OCI-M2 (cell line): ENCODE measurements around the gene TPI1.

ENCODE experiments used
- DNase-seq: peaks from one replicate; lab custom pipeline; 2025; ENCODE audit not compliant: unreplicated experiment; lab: John Stamatoyannopoulos, UW

Gene TPI1

DNA sequence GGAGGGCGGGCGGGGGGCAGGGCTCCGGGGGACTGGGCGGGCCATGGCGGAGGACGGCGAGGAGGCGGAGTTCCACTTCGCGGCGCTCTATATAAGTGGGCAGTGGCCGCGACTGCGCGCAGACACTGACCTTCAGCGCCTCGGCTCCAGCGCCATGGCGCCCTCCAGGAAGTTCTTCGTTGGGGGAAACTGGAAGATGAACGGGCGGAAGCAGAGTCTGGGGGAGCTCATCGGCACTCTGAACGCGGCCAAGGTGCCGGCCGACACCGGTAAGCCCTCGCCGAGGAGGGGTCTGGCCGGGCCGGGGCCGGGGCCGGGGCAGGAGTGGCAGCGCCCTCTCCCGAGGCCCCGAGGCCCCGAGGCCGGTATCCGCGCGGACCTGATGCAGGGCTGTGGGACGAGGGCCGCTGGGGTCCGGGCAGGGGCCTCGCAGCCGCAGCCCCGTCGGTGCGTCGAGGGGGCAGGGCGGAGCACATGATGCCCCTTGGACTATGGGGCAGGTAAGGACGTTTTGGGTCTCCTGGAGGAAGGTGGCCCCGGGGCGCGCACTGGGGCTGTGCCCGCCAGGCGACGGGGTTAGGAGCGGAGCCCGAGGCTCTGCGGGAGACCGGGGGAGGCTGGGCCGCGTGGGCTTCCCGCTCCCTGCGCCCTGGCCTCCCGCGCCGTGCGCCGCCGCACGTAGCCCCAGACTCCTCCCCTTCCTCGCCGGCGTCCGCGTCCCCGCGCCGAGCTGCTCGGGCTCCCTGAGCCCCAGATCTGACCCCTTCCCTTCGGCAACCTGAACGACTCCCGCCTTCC is at the start of gene TPI1:
Gene TPI1 (plus strand): TSS at position 119 of the 798 bp plus-strand sequence. CDS start 36 bp downstream, at position 155.
- DNase-seq, result peak; percentile 37

DNA sequence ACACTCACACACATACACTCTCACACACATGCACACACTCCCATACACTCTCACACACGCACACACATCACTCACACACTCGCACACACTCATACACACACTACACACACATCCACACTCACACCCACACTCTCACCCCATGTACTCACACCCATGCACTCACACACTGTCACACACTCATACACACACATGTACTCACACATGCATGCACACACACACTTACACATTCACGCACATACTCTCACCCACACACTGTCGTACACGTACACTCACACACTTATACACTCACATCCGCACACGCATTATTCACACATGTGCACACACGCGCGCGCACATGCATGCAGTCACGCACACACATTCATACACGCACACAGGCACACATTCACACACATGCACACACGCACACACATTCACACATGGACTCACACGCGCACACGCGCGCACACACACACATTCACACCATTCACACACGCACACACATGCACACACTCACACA is 49.6 kb upstream of the TPI1 start:
- no peak for DNase-seq

DNA sequence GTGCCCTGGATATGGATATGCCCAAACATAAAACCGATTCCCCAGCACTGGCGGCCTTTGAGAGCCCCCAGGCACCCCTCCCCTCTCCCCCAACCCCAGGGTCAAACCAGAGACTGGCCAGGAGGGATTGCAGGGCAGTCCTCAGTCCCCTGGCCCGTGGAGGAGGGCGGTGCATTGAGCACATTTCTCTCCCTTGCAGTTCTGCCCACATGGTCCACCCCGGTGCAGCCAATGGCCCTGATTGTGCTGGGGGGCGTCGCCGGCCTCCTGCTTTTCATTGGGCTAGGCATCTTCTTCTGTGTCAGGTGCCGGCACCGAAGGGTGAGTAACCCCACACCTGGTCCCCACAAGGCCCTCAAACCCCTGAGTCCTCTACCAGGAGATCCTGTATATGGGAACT is 49.1 kb upstream of the TPI1 start:
- no peak for DNase-seq

DNA sequence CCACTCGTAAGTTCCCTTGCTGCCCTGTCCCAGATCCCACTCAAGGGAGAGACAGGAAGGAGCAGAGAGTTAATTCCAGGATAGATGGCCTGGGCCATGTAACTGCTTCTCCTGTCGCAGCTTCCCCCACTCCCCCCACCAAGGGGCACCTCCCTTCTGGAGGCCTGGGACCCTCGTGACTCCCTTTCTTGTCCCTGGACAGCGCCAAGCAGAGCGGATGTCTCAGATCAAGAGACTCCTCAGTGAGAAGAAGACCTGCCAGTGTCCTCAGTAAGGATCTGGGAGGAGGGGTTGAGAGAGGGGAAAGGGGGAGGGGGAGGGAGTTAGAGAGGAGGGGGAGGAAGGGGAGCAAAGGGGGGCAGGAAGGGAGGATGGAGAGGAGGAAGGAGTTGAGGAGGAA is 48.7 kb upstream of the TPI1 start:
- DNase-seq, result no peak

DNA sequence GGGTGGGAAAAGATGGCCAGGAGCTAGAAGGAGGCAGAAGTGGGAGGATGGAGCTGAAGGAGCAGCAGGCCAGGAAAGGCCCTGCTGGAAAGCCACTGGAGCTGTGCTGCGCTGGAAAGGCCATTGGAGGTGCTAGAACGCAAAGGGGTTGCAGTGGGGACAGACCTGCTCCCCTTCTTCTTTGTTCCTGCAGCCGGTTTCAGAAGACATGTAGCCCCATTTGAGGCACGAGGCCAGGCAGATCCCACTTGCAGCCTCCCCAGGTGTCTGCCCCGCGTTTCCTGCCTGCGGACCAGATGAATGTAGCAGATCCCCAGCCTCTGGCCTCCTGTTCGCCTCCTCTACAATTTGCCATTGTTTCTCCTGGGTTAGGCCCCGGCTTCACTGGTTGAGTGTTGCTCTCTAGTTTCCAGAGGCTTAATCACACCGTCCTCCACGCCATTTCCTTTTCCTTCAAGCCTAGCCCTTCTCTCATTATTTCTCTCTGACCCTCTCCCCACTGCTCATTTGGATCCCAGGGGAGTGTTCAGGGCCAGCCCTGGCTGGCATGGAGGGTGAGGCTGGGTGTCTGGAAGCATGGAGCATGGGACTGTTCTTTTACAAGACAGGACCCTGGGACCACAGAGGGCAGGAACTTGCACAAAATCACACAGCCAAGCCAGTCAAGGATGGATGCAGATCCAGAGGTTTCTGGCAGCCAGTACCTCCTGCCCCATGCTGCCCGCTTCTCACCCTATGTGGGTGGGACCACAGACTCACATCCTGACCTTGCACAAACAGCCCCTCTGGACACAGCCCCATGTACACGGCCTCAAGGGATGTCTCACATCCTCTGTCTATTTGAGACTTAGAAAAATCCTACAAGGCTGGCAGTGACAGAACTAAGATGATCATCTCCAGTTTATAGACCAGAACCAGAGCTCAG is 48.0 kb upstream of the TPI1 start:
- no peak for DNase-seq

DNA sequence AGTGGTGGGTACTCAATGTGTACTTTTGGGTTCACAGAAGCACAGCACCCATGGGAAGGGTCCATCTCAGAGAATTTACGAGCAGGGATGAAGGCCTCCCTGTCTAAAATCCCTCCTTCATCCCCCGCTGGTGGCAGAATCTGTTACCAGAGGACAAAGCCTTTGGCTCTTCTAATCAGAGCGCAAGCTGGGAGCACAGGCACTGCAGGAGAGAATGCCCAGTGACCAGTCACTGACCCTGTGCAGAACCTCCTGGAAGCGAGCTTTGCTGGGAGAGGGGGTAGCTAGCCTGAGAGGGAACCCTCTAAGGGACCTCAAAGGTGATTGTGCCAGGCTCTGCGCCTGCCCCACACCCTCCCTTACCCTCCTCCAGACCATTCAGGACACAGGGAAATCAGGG is 47.2 kb upstream of the TPI1 start:
- no peak for DNase-seq

DNA sequence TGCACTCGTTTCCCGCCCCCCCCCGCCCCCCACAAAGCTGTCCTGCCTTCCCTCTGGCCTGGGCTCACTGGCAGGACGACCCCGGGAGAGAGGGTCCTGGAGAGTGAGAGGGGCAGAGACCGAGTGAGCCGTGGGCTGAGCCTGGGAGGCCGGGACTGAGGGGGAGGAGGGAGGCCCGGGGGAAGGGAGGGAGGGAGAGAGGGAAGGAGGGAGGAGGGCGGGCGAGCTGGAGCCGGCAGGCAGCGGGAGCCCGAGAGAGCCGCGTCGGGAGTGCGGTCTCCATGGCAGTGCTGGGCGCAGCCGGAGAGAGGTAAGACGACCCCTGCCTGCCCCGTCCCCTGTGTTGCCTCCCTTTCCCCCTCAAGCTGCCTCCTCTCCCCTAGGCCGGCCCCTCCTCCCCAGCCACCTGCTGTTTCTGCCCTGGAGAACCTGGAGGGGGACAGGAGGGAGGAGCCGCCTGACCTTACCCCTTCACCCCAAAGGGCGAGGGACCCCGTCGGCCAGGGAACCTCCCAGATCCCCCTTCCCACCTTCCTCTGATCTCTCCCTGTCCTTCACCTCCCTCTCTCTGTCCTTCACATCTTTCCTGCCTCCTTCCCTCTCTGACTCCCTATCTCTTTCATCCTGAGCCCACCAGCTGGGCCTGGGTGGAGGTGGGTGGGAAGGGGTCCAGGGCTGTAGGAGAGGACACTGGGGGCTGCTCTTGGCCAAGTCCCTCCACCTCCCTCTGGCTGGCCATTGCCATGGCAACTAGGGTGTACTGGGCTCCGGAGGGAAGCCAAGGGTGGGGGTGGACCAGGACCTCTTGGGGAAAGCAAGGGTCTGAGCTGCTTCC is 45.5 kb upstream of the TPI1 start, which contains the start of gene GPR162:
Gene GPR162 (plus strand): TSS at position 231 of the 835 bp plus-strand sequence. CDS start 2,078 bp downstream, outside the sequence.
- no peak for DNase-seq

DNA sequence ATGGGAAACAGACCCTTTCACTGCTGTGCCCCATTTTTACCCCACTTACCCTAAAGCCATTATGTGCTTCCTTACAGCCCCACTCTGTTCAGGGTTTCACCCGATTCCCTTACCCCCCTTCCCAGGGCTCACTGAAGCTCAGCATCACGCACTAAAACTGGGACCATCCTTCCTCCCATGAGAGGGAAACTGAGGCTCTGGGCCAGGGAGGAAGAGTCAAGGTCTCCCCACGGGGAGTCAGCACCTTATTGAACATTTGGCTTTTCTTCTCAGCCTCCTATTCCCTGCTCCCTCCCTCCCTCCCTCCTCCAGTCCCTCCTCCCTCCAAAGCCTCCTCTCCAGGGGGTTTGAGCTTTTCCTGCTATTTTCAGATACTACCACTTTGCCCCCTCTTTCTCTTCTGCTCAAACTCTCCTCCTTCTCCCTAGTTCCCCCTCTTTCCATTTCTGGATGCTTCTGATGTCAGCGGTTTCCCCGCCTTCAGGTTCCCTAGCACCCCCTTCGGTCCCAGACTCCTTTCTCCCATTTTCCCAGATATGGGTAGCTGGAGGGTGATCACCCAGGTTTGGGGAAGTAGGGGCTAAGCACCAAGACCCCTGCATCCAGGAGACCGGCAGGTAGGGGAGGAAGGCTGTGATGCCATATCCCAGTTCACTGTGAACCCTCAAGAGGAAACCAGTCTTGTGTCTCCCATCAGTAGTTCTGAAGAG is 44.8 kb upstream of the TPI1 start:
- DNase-seq, result no peak

DNA sequence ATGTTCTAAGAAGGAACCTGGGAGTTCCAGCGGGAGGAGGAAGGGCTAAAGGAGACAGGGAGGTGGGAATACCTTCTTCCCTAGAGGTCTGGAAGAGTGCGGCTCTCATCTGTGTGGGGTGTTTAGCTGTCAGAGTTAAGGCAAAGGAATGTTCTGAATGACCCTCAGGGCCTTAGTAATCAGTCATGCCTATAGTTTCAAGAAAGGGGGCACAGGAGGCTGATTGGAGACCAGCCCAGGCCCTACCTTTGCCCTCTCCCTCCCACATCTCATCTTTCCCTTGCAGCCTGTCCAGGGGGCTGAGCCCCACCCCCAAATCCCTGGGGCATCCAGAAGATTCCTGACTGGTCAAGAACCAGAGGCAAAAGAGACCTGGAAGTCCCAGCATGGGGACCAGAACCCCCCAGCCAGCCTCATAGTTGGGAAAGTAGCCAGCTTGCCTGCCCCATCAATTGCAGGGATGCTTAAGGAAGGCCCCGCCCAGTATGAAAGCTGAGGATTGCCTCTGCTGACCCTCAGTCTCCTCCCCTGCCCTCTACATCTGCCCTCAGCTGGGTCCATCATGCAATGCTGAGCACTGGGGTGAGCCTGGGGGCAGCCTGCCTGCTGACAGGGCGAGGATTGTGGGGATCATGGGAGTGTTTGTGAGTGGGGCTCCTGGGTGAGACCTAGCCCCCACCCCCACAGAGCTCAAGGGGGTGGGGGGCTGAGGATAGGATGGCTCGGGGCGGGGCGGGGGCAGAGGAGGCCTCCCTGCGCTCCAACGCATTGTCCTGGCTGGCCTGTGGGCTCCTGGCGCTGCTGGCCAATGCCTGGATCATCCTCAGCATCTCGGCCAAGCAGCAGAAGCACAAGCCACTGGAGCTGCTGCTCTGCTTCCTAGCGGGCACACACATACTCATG is 43.9 kb upstream of the TPI1 start:
- DNase-seq, result no peak

DNA sequence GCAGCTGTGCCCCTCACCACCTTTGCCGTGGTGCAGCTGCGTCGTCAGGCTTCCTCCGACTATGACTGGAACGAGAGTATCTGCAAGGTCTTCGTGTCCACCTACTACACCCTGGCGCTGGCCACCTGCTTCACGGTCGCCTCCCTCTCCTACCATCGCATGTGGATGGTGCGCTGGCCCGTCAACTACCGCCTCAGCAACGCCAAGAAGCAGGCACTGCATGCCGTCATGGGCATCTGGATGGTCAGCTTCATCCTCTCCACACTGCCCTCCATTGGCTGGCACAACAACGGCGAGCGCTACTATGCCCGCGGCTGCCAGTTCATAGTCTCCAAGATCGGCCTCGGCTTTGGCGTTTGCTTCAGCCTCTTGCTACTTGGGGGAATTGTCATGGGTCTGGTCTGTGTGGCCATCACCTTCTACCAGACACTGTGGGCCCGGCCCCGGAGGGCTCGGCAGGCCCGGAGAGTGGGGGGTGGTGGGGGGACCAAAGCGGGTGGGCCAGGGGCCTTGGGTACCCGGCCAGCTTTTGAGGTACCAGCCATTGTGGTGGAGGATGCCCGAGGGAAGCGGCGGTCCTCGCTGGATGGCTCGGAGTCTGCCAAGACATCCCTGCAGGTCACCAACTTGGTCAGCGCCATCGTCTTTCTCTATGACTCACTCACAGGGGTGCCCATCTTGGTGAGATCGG is 43.1 kb upstream of the TPI1 start:
- DNase-seq, result no peak

DNA sequence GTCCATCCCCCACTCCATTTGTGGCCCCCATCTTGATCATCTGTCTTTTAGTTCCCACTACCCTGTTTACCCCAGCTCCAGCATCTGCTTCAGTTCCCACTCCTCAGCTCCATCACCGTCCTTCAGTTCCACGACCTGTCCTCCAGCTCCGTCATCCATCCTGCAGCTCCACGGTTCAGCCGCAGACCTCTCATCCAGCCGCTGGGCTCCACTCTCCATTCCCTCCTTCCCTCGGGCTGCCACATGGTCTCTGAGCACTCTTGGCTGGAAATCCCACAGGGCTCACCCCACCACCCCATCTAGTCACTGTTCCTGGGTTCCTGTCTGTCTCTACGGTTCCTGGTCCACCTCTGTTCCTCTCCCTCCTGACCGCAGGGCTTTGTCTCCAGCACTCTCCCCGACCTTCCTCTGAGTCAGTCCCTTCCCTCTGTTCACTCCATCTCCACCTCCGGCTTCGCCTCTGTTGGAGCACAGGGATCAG is 42.4 kb upstream of the TPI1 start:
- DNase-seq, result no peak

DNA sequence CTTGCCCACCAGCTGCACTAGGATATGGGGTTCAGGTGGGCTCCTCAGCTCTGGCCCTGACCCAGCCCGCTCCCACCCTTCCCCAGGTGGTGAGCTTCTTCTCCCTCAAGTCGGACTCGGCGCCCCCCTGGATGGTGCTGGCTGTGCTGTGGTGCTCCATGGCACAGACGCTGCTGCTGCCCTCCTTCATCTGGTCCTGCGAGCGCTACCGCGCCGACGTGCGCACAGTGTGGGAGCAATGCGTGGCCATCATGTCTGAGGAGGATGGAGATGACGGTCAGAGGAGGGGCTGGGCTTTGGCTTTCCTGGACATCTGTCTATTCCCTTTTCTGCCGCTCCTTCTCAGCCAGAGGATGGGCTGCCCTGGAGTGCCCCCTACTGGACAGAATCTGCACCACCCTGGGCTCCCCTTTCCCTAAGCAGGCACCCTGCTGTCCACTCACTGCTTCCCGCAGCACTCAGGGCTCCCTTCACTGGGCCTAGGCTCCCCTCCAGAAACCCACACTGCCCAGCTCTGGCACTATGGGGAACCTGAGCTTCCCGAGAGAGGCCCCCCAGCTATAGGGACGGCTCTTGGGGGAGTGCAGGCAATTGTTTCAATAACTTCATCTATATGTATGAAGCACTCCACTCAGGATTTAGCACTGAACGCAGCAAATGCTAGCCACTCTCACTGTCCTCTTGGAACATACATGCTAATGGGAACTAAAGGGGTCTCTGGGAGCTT is 41.8 kb upstream of the TPI1 start:
- DNase-seq, result peak; percentile 33

DNA sequence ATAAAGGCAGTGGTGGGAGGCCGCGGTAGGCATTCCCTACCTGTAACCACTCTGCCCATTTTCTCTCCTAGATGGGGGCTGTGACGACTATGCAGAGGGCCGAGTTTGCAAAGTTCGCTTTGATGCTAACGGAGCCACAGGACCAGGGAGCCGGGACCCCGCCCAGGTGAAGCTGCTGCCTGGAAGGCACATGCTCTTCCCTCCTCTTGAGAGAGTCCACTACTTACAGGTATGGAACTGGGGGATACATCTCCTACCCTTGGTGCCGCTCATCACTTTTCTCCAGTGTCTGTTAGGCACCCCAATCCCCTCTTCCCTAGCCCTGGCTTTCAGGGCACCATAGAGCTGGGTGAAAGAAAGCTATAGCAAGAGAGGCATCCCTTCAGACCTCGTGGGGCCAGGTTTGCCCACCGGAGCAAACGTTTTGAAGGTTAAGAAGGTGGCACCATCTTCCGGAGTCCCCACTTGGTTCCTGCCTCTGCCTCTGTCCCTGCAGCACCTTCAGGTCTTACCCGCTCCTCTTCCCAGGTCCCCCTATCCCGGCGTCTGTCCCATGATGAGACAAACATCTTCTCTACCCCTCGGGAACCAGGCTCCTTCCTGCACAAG is 41.1 kb upstream of the TPI1 start:
- no peak for DNase-seq

DNA sequence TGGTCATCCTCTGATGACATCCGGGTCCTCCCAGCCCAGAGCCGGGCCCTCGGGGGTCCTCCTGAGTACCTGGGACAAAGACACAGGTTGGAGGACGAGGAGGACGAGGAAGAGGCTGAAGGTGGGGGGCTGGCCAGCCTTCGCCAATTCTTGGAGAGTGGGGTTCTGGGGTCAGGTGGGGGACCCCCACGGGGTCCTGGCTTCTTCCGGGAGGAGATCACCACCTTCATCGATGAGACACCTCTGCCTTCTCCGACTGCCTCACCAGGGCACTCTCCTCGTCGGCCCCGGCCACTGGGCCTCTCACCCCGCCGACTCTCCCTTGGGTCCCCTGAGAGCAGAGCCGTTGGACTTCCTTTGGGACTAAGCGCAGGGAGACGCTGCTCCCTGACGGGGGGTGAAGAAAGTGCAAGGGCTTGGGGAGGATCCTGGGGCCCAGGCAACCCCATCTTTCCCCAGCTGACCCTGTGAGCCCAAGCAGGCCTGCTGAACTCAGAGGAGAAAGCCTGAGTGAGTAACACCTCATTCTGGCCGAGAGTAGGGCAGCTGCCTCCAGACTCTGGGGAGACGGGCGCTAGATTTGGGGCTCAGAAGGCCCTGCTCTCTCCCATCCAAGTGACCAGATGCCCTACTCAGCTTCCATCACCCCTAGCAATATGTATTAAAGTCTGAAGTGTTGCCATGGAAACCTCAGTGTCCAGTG is 40.4 kb upstream of the TPI1 start:
- DNase-seq, result no peak

DNA sequence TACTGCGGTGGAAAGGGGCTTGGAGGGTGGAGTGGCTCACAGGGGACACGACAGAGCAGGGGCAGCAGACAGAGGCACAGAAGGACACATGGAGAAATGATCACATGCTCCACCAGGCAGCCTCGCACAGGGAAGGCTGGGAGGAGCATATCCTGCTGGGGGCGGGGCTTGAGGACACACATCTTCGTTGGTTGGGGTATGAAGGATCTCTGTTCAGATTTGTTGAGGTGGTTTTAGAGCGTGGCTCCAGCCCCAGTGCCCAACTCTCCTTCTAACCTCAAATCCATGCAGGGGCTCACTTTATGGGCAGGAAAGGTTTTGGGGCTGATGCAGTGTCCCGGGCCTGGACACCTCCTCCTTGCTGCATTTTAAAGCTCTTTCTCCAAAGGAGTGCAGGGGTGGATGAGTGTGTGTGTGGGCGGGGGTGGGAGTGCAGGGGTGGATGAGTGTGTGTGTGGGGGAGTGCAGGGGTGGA is 39.9 kb upstream of the TPI1 start:
- DNase-seq, result no peak

DNA sequence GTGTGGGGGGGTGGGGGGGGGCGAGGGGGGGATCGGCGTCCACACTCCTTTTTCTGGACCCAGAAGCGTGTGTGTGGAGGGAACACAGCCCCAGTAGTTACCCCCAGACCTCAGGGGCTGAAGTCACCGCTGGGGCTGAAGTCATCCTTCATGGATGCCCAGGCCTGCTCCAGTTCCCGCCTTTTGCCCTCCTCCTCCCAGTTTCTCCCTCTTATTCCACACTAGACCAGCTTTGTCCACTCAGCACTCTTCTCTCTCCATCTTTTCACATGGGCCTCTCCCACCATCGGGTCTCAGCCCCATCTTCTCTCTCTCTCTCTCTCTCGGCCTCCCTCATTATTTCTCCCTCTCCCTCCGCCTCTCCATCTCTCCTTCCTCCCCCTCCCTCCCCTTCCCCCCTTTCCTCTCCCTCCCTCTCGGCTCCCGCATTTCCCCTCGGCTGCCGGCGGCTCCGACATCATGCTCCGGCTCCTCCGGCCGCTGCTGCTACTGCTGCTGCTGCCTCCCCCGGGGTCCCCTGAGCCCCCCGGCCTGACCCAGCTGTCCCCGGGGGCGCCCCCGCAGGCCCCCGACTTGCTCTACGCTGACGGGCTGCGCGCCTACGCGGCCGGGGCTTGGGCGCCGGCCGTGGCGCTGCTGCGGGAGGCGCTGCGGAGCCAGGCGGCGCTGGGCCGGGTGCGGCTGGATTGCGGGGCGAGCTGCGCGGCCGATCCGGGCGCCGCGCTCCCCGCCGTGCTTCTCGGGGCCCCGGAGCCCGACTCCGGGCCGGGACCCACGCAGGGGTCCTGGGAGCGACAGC is 39.1 kb upstream of the TPI1 start, which contains the start of gene P3H3:
Gene P3H3 (plus strand): TSS at position 426 of the 799 bp plus-strand sequence. CDS start 34 bp downstream, at position 460.
- no peak for DNase-seq
